Measurements from ENCODE around the gene PIK3R3. TPM values are rescaled to one million over a fixed set of nuclear protein-coding genes. Genes with fewer than 3 reads are reported as not detected.

Gene PIK3R3
- polyA plus RNA-seq, 4 donors = 24.6 to 32.8 (median 27.4) TPM

GRCh38 chr1:45999507-45999906 is 132.9 kb downstream of the PIK3R3 start:
- no peak for DNase-seq (ENCODE audit: low read depth in 4 of 4, low spot score in 2 of 4)

- no peak for DNase-seq (ENCODE audit: low read depth in 4 of 4, low spot score in 2 of 4)
These were observed 134.3 kb downstream of the PIK3R3 start for GRCh38 chr1:45998020-45998617.

GRCh38 chr1:45995298-45995697 is 137.1 kb downstream of the PIK3R3 start:
- DNase-seq (ENCODE audit: low read depth in 4 of 4, low spot score in 2 of 4) = no peak

GRCh38 chr1:45994423-45994822 is 138.0 kb downstream of the PIK3R3 start:
- no peak for DNase-seq (ENCODE audit: low read depth in 4 of 4, low spot score in 2 of 4)

Other genes starting within 250 kb of the PIK3R3 start
- gene TSPAN1, start 42.5 kb upstream of the PIK3R3 start, polyA plus RNA-seq (ENCODE audit: insufficient read length in 4 of 4) = 10 to 100 TPM; 65.6 to 99.6 (median 80.7) TPM
- gene P3R3URF, start 43.9 kb upstream of the PIK3R3 start, polyA plus RNA-seq (ENCODE audit: insufficient read length in 4 of 4) = not detected
- 10 to 100 TPM; 70.0 to 94.5 (median 84.7) TPM for gene POMGNT1, start 65.8 kb upstream of the PIK3R3 start, polyA plus RNA-seq (ENCODE audit: insufficient read length in 4 of 4)
- 1 to 10 TPM; 3.1 to 6.5 (median 4.2) TPM for gene LURAP1, start 70.7 kb upstream of the PIK3R3 start, polyA plus RNA-seq (ENCODE audit: insufficient read length in 4 of 4)
- 10 to 100 TPM; 10.8 to 16.3 (median 13.4) TPM for gene RAD54L, start 115.1 kb upstream of the PIK3R3 start, polyA plus RNA-seq (ENCODE audit: insufficient read length in 4 of 4)
- gene LRRC41, start 171.0 kb upstream of the PIK3R3 start, polyA plus RNA-seq (ENCODE audit: insufficient read length in 4 of 4) = 10 to 100 TPM; 75.6 to 99.0 (median 91.7) TPM
- gene UQCRH, start 171.1 kb upstream of the PIK3R3 start, polyA plus RNA-seq (ENCODE audit: insufficient read length in 4 of 4) = 100 to 1,000 TPM; 354 to 478 (median 418) TPM
- gene NSUN4, start 208.2 kb upstream of the PIK3R3 start, polyA plus RNA-seq (ENCODE audit: insufficient read length in 4 of 4) = 10 to 100 TPM; 23.8 to 30.7 (median 27.4) TPM

Data from left renal cortex interstitium (tissue), 4 donors.